A549 (cell line): ENCODE measurements around the gene STXBP6. TPM values are rescaled to one million over a fixed set of nuclear protein-coding genes. Genes with fewer than 3 reads are reported as not detected.

Experiments
- ATAC-seq, 2 experiments: fragments of 200-7000 bp in 1 of 2; fragments of >200 bp in 1 of 2; cut with Nextera tagmentation in 1 of 2; cut with Tn5 transposase in 1 of 2; 3 replicates each; pipeline versions ENCODE4 v1.8.0 to v1.9.1; 2018 to 2020; ENCODE audit warnings: mild to moderate bottlenecking in 1 of 2, moderate library complexity in 1 of 2
- CTCF ChIA-PET: fragments of 300-600 bp; sonication (Branson Sonifier 250); formaldehyde crosslinking; extraction: SDS; loops from one replicate; lab custom pipeline; 2021; ENCODE audit warnings: antibody characterized with exemption, inconsistent platforms; lab: Yijun Ruan, JAX
- POLR2A ChIA-PET: fragments of 350-600 bp; formaldehyde crosslinking; extraction: SDS; loops from one replicate; lab custom pipeline; 2021; ENCODE audit warnings: antibody characterized with exemption, inconsistent platforms; lab: Yijun Ruan, JAX
- DNase-seq, 2 experiments: peaks; one replicate each; pipeline versions ENCODE4 v3.0.0 to v3.0.0-alpha.2; 2011 to 2016; ENCODE audit warnings: low read depth in 1 of 2, low spot score in 1 of 2
- FAIRE-seq: peaks from 2 replicates; lab custom pipeline; 2011; peaks lifted over from hg19 to GRCh38; lab: Jason Lieb, UNC
- H3K27ac ChIP-seq, 2 experiments: fragments of >200 bp; sonication (Bioruptor Twin); formaldehyde crosslinking; 3 replicates each; pipeline ENCODE4 v1.5.1; 2016 to 2017
- H3K4me1 ChIP-seq: fragments of >200 bp; sonication (Bioruptor Twin); formaldehyde crosslinking; 3 replicates; pipeline ENCODE4 v1.6.1; 2016
- H3K4me2 ChIP-seq: fragments of >200 bp; sonication (Bioruptor Twin); formaldehyde crosslinking; 3 replicates; pipeline ENCODE4 v1.6.1; 2016
- H3K4me3 ChIP-seq: fragments of >200 bp; sonication (Bioruptor Twin); formaldehyde crosslinking; 3 replicates; pipeline ENCODE4 v1.5.1; 2016
- H3K9me3 ChIP-seq: fragments of >200 bp; sonication (Bioruptor Twin); formaldehyde crosslinking; 3 replicates; pipeline ENCODE4 v1.6.1; 2016
- CBX8 ChIP-seq: fragments of 200-600 bp; sonication (generic); IDR thresholded peaks from 2 replicates; pipeline ENCODE4 v1.6.1; 2016
- E2F6 ChIP-seq: IDR thresholded peaks from 2 replicates; pipeline ENCODE4 v1.6.1; 2012; ENCODE audit warnings: low read depth, borderline replicate concordance
- EHF ChIP-seq: fragments of 250-450 bp; sonication (Bioruptor Pico); IDR thresholded peaks from 2 replicates; pipeline ENCODE4 v1.5.0; 2020; ENCODE audit warnings: mild to moderate bottlenecking
- EHMT2 ChIP-seq: fragments of 200-600 bp; sonication (generic); IDR thresholded peaks from 2 replicates; pipeline ENCODE4 v1.6.1; 2016; ENCODE audit warnings: antibody characterized with exemption, low read depth, mild to moderate bottlenecking, moderate library complexity
- ELK1 ChIP-seq: fragments of 150-350 bp; IDR thresholded peaks from 2 replicates; pipeline ENCODE4 v1.6.1; 2014; ENCODE audit warnings: low read depth, mild to moderate bottlenecking, low read length
- ESRRA ChIP-seq: fragments of 150-350 bp; IDR thresholded peaks from 2 replicates; pipeline ENCODE4 v1.6.1; 2014; ENCODE audit warnings: mild to moderate bottlenecking, low read length, borderline replicate concordance
- HDAC2 ChIP-seq: fragments of 200-600 bp; sonication (generic); IDR thresholded peaks from 2 replicates; pipeline ENCODE4 v1.6.1; 2016
- HMGXB4 ChIP-seq: fragments of 250-450 bp; sonication (Bioruptor Pico); IDR thresholded peaks from 2 replicates; pipeline ENCODE4 v1.5.0; 2021; ENCODE audit warnings: mild to moderate bottlenecking, moderate library complexity, borderline replicate concordance
- HOXB13 ChIP-seq: fragments of 250-450 bp; sonication (Bioruptor Pico); IDR thresholded peaks from 2 replicates; pipeline ENCODE4 v1.5.0; 2020; ENCODE audit warnings: low read depth, mild to moderate bottlenecking, moderate library complexity
- HOXB5 ChIP-seq: fragments of 250-450 bp; sonication (Bioruptor Pico); IDR thresholded peaks from 2 replicates; pipeline ENCODE4 v1.5.0; 2020; ENCODE audit warnings: mild to moderate bottlenecking, moderate library complexity
- JUNB ChIP-seq: fragments of >200 bp; sonication (Bioruptor Twin); formaldehyde crosslinking; IDR thresholded peaks from 2 replicates; pipeline ENCODE4 v1.6.1; 2016
- MAZ ChIP-seq: fragments of 150-350 bp; IDR thresholded peaks from 2 replicates; pipeline ENCODE4 v1.6.1; 2014; ENCODE audit warnings: antibody characterized with exemption, low read depth, low read length, borderline replicate concordance
- MYC ChIP-seq: IDR thresholded peaks from 2 replicates; pipeline ENCODE4 v1.6.1; 2012; ENCODE audit warnings: mild to moderate bottlenecking, inconsistent platforms, low read length, improper control_type of control experiment, borderline replicate concordance
- NFE2L2 ChIP-seq: fragments of 150-350 bp; conservative IDR thresholded peaks from 2 replicates; pipeline ENCODE4 v1.6.1; 2014; ENCODE audit warnings: low read length
- PBX3 ChIP-seq: IDR thresholded peaks from 2 replicates; pipeline ENCODE4 v1.6.1; 2012
- PHF8 ChIP-seq: fragments of 200-600 bp; sonication (generic); IDR thresholded peaks from 2 replicates; pipeline ENCODE4 v1.6.1; 2016; ENCODE audit warnings: low read depth, mild to moderate bottlenecking, antibody characterized with exemption, moderate library complexity, borderline replicate concordance
- POLR2A ChIP-seq: IDR thresholded peaks from 2 replicates; pipeline ENCODE4 v1.6.1; 2012; ENCODE audit warnings: mild to moderate bottlenecking, low read length
- RAD21 ChIP-seq, 2 experiments: fragments of >200 bp in 1 of 2; sonication (Bioruptor Twin) in 1 of 2; formaldehyde crosslinking in 1 of 2; IDR thresholded peaks in 1 of 2; conservative IDR thresholded peaks in 1 of 2; 2 replicates in 1 of 2; 3 replicates in 1 of 2; pipeline ENCODE4 v1.6.1; 2012 to 2018; ENCODE audit warnings: inconsistent platforms in 1 of 2
- RCOR1 ChIP-seq: fragments of 150-350 bp; IDR thresholded peaks from 2 replicates; pipeline ENCODE4 v1.6.1; 2014; ENCODE audit warnings: antibody characterized with exemption, low read length, low read depth
- REST ChIP-seq: fragments of 200-600 bp; sonication (generic); IDR thresholded peaks from 2 replicates; pipeline ENCODE4 v1.6.1; 2016; ENCODE audit warnings: antibody characterized with exemption, mild to moderate bottlenecking, moderate library complexity
- SMC3 ChIP-seq: fragments of >200 bp; sonication (Bioruptor Twin); formaldehyde crosslinking; IDR thresholded peaks from 3 replicates; pipeline ENCODE4 v1.6.1; 2018; ENCODE audit warnings: inconsistent platforms
- SREBF2 ChIP-seq: fragments of 450-650 bp; IDR thresholded peaks from 2 replicates; pipeline ENCODE4 v1.6.1; 2014; ENCODE audit warnings: mild to moderate bottlenecking, moderate library complexity
- TP53 ChIP-seq: fragments of 250-450 bp; sonication (Bioruptor Pico); IDR thresholded peaks from 2 replicates; pipeline ENCODE4 v1.5.0; 2021; ENCODE audit warnings: mild to moderate bottlenecking, moderate library complexity
- ZSCAN20 ChIP-seq: fragments of 250-450 bp; sonication (Bioruptor Pico); IDR thresholded peaks from 2 replicates; pipeline ENCODE4 v1.8.0; 2022; ENCODE audit warnings: mild to moderate bottlenecking, moderate library complexity
- WGBS: methylation state at CpG from one replicate; pipeline ENCODE4 v1.1.6; 2017; ENCODE audit errors: missing lambda C conversion rate; 5-methylcytosine and 5-hydroxymethylcytosine counted together
- polyA plus RNA-seq, 4 experiments: library from polyadenylated mRNA; depleted of rRNA in 3 of 4; stranded (reverse); fragments of >200 nt; fragmentation: RNase III in 1 of 4; extraction: RNeasy Plus Mini Kit Qiagen cat#74134 plus additional on column Dnase treatment in 1 of 4; gene quantifications; 2 replicates in 3 of 4; 3 replicates in 1 of 4; pipeline ENCODE4 v1.2.3, GENCODE V29; 2011 to 2017

STXBP6 gene
- polyA plus RNA-seq, 2 of the 4 experiments (the other 2 are of a cell fraction): 1.7 to 6.3 TPM

GRCh38 chr14:24909523-24910302 is 140.2 kb downstream of the STXBP6 start:
- POLR2A ChIA-PET: no interaction called here
- no peak overlapping the region for H3K27ac ChIP-seq
- ATAC-seq (no peak), FAIRE-seq (no peak), DNase-seq (no peak)
- H3K9me3 ChIP-seq: no peaks in the 10 kb centered on the region
- WGBS: 73% methylated on average over 6 of the region's 6 CpGs
- CTCF ChIA-PET: interaction anchor here (1.0 kb wide), 1 partner anchor 223 kb away, joined by 3 read pairs; no protein-coding TSS in a partner anchor
- no peak overlapping the region for H3K4me2 ChIP-seq
- no peak overlapping the region for H3K4me3 ChIP-seq
- TF ChIP-seq ESRRA (no peak), HOXB5 (CRISPR knock-in tag) (no peak), EHMT2 (no peak), POLR2A (no peak), RAD21 (conservative IDR thresholded peaks at IDR 0.05 in 1 of 2, IDR thresholded peaks at IDR 0.05 in 1 of 2) (no peak), CBX8 (no peak), SREBF2 (no peak), REST (no peak)
- peaks cover 7% of the 10 kb centered on the region; the same call in 1 of the 3 replicates for H3K4me1 ChIP-seq

- no peak overlapping the region for H3K4me3 ChIP-seq
- ChIA-PET CTCF (no interaction called here), POLR2A (no interaction called here)
- H3K27ac ChIP-seq: no peak overlapping the region
- no peak for FAIRE-seq
- H3K4me2 ChIP-seq: no peak overlapping the region
- WGBS: 38% methylated on average over 4 of the region's 4 CpGs
- no peaks in the 10 kb centered on the region for H3K9me3 ChIP-seq
- TF ChIP-seq HDAC2 (no peak), TP53 (CRISPR knock-in tag) (no peak), SREBF2 (no peak)
- TF ChIP-seq, all 56 proteins: peak for 0
- peaks cover 7% of the 10 kb centered on the region; the same call in 1 of the 3 replicates for H3K4me1 ChIP-seq
- ATAC-seq (no peak), DNase-seq (no peak)
Measured at GRCh38 chr14:24908592-24909236, 141.2 kb downstream of the STXBP6 start.

GRCh38 chr14:24904533-24904932 is 145.4 kb downstream of the STXBP6 start:
- no peak for DNase-seq
- ChIA-PET CTCF (no interaction called here), POLR2A (no interaction called here)
- Histone ChIP-seq H3K4me3 (no peak overlapping the region), H3K9me3 (no peaks in the 10 kb centered on the region), H3K4me1 (0 out of 3 replicates have a peak, but pooled peaks cover 3% of the 10 kb centered on the region), H3K27ac (no peak overlapping the region), H3K4me2 (no peak overlapping the region)
- no peak for ATAC-seq
- FAIRE-seq: no peak
- 76% methylated on average over 2 of the region's 2 CpGs for WGBS
- no peak for TF ChIP-seq HOXB13 (CRISPR knock-in tag)
- no peak for TF ChIP-seq RCOR1
- no peak for TF ChIP-seq PBX3
- TF ChIP-seq POLR2A: no peak
- TF ChIP-seq EHF: no peak
- no peak for TF ChIP-seq JUNB
- TF ChIP-seq ZSCAN20 (CRISPR knock-in tag): no peak
- TF ChIP-seq CBX8: no peak
- no peak for TF ChIP-seq ELK1
- no peak for TF ChIP-seq E2F6
- no peak for TF ChIP-seq HMGXB4 (CRISPR knock-in tag)
- TF ChIP-seq SMC3: no peak
- TF ChIP-seq MAZ: no peak
- TF ChIP-seq PHF8: no peak
- TF ChIP-seq TP53 (CRISPR knock-in tag): no peak
- TF ChIP-seq NFE2L2: no peak
- no peak for TF ChIP-seq MYC
